ENCODE results near the gene TMPRSS6.

DNA sequence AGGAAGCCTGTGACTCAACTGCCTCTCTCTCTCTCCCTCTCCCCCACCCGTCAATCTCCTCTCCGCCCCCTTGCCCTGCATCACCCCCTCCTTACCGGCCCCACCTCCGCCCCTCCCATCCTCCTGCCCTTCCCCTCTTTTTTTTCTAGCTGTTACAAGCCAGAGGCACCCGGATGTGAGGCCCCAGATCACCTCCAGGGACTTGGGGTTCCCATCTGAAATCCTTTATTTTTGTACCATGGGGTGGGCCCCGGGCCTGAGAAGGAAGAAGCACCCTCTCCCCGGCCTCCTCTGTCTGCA lies 47.2 kb downstream of the TMPRSS6 start:
- TF ChIP-seq, protein P1, sequence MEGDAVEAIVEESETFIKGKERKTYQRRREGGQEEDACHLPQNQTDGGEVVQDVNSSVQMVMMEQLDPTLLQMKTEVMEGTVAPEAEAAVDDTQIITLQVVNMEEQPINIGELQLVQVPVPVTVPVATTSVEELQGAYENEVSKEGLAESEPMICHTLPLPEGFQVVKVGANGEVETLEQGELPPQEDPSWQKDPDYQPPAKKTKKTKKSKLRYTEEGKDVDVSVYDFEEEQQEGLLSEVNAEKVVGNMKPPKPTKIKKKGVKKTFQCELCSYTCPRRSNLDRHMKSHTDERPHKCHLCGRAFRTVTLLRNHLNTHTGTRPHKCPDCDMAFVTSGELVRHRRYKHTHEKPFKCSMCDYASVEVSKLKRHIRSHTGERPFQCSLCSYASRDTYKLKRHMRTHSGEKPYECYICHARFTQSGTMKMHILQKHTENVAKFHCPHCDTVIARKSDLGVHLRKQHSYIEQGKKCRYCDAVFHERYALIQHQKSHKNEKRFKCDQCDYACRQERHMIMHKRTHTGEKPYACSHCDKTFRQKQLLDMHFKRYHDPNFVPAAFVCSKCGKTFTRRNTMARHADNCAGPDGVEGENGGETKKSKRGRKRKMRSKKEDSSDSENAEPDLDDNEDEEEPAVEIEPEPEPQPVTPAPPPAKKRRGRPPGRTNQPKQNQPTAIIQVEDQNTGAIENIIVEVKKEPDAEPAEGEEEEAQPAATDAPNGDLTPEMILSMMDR (IDR thresholded peaks at IDR 0.05) = no peak
- TF ChIP-seq POLR2A (IDR thresholded peaks at IDR 0.05) = no peak

Measured in esophagus squamous epithelium (tissue), 4 donors.